Islet precursor cell (in vitro differentiated cells): ENCODE data around the gene MAN1C1.

Source experiments
- DNase-seq: peaks from one replicate; pipeline ENCODE4 v3.0.0-alpha.2; 2018

The MAN1C1 gene

DNA sequence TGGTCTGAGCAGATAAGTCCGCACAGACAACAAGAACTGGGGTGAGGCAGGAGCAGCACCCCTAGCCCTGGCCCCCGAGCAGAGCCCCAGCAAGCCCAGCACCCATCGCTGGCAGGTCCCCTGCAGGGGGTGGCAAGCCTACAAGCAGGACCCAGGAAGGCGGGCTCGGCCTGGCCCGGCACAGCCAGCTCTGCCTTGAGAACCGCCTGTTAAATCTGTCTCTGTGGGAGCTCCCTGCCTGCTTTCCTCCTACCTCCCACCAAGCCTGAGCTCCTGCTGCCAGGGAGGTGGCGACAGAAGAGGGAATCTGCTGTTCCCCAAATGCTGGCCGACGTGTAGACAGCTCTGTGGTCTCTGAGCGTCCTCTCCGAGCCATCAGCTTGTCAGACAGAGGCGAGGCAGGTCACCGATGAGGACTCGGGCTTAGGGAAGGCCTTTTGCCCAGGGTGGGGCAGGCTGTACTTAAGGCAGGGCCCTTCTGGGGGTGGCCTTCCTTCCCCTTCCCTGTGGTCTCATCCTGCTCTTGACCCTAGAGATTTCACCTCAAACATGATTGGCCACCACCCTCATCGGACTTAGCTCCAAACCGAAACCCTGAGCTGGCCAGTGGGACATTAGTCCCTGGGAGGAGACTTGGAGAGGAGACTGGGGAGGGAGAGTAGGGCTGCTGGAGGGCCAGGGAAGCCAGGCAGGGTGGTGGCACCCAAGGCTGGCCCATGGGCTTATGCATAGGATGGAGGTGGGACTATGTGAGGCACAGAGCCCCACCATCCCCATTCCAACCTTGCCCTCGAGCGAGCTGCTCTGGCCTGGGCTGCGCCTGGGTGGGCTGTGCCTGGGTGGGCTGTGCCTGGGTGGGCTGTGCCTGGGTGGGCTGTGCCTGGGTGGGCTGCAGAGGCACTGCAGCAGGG lies 191.1 kb downstream of the MAN1C1 start:
- DNase-seq = no peak

GRCh38 chr1:25808481-25809244 lies 192.1 kb downstream of the MAN1C1 start:
- peak; percentile 50 for DNase-seq

DNA sequence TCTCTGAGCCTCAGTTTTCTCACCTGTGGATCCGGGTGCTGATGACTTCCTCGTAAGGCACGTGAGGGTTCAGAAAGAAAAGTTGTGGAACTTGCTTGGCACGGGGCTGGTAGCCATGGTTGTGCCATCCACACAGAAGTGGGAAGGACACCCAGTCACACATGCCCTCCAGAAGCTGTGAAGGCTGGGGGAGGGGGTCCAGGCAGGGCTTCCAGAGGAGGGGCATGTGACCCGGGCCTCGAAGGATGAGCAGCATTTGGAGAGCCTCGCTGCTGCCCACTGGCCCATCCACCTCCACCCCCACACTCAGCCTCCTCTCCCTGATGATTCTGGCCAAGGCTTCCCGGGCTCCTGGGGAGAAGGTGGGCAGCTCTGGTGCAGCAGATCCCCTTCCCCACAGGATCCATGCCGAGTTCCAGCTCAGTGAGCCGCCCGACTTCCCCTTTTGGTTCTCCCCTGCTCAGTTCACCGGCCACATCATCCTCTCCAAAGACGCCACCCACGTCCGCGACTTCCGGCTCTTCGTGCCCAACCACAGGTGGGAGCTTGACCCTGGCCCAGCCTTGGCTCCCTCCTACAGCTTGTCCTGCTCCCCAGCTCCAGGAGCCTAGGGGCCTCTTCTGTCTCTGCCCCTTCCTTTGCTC lies 192.8 kb downstream of the MAN1C1 start:
- DNase-seq = peak; percentile 40

GRCh38 chr1:25809929-25810328 lies 193.3 kb downstream of the MAN1C1 start:
- peak; percentile 55 for DNase-seq

DNA sequence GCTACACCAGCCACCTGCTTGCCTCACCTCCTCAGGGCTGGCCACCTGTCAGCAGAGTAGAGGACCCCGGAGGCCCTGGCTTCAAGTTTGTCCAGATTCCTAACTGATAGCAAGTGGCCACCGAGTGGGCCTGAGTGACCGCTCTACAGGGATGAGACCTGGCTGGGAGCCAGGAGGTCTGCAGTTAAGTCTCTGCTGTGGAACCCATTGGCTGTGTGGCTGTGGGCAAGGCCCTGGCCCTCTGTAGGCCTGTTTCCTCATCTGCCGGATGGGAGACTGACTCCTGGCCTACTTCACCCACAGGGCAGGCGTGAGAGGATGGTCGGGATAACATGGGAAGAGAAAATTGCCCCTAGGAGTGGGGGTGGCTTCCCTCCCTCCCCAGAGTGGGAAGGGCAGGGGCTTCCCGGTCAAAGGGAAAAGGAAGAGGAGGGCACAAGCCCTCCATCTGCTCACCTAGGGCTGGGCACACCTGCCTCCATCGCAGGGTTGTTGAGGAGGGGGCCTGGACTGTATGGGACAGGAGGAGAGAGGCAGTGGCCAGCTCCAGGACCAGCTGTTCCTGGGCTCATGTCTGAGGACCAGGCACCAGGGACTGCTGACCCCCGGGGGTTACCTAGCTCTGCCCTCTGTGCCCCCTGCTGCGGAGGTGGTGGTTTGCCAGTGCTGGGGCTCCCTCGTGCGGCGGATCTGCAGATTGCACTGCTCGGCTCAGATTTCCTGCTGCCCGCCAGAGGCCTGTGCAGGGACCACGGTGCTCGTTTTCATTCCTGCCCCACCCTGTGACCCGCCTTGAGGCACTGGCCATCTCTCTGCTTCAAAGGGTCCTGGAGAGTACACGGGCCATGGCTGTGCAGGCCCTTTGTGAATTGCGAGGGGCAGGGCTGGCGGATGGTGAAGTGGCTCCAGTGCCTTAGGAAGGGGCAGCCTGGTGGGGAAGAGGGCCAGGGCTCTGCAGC lies 194.0 kb downstream of the MAN1C1 start:
- peak; percentile 88 for DNase-seq

DNA sequence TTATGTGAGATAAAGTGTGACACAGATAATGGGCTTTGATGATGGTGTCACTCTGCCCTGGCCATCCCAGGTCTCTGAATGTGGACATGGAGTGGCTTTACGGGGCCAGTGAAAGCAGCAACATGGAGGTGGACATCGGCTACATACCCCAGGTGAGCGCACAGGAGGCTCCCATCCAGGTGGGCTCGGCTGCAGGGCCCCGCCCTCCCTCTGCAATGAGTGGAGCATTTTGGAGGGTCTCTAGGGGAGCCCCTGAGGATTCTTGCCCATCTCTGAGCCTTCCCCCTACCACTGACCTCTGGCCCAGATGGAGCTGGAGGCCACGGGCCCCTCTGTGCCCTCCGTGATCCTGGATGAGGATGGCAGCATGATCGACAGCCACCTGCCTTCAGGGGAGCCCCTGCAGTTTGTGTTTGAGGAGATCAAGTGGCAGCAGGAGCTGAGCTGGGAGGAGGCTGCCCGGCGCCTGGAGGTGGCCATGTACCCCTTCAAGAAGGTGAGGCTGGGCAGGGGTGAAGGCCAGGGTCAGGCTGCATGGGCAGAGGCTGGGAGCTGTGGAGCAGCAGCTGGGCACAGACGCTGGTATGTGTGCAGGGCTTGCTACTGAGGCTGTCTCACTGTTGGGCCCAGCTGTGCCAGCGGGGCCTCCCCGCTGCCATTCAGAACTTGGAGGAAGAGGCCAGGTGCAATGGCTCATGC lies 194.9 kb downstream of the MAN1C1 start:
- no peak for DNase-seq

GRCh38 chr1:25813071-25813733 lies 196.6 kb downstream of the MAN1C1 start:
- no peak for DNase-seq

DNA sequence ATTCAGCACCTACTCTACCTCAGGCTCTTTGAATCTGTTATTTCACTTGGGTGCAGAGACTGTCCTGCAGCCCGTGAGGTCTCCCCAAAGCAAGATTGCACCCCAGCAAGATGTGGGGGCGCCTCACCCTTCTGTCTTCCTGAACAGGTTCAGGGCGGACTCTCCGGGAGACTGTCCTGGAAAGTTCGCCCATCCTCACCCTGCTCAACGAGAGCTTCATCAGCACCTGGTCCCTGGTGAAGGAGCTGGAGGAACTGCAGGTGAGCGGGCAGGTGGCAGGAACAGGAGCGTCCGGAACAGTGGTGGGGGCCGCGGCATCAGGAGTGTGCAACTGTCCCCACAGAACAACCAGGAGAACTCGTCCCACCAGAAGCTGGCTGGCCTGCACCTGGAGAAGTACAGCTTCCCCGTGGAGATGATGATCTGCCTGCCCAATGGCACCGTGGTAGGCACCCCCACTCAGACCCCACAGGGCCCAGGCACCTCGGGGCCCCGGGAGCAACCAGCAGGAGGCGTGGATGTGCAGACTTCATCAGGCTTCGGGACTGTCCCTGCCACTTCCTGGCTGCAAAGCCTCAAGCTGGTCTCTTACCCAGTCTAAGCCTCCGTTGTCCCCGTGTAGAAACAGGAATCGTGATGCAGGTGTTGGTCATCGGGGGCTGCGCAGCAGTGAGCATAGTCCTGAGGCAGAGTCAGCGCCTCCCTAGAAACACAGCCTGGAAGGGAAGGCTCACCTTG lies 197.3 kb downstream of the MAN1C1 start:
- DNase-seq = peak; percentile 45

DNA sequence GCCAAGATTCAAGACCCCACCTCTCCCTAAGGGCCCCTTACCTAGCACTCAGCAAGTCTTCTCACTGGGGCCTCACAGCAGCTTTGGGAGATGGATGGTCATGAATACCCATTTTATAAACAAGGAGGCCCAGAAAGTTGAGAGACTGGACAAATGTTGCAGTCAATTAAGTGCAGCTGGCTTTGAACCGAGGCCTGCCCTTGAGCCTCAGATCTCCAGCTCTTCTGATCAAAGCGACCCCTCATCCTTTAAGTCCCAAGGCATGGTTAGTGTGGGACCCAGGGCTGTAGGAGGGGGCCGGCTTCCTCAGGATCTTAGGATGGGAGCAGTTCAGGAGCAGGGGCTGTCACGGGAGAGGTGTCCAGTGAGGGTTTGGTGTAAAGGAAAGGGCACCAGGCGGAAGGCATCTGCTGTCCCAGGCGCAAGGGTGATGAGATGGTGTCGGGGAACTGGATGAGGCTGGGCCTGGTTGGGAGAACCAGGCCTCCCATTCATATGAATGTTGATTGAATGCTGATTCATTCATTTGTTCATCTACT lies 198.0 kb downstream of the MAN1C1 start:
- DNase-seq = peak; percentile 37

- peak; percentile 43 for DNase-seq
Measured at GRCh38 chr1:25815208-25816111, 198.9 kb downstream of the MAN1C1 start.

GRCh38 chr1:25816112-25816718 lies 199.6 kb downstream of the MAN1C1 start:
- DNase-seq = no peak

GRCh38 chr1:25817840-25818501 lies 201.4 kb downstream of the MAN1C1 start:
- peak; percentile 81 for DNase-seq

DNA sequence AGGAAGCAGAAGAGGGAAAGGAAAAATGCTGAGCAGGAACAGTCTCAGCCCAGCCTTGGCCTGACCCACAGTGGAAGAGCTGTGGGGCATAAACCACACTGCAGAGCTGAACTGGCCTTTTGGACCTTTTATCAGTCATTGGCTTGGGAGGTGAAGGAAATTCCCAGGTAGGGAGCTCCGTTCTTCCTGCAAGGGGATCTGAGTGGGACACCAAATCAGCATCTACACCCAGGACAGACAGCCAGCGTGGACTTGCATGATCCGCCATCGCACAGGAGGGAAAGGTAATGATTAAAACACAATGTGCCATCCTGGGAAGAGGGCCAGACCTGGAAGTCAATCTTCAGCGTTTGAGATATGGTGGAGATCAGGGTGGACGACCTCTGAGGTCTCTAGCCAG lies 202.0 kb downstream of the MAN1C1 start:
- DNase-seq = peak; percentile 50

- peak; percentile 95 for DNase-seq
Measured at GRCh38 chr1:25819491-25820246, 203.1 kb downstream of the MAN1C1 start, which contains the start of gene MTFR1L. TSS of gene MTFR1L (plus strand) at chr1:25819954. CDS start at chr1:25823105, 3,151 bp downstream.

DNA sequence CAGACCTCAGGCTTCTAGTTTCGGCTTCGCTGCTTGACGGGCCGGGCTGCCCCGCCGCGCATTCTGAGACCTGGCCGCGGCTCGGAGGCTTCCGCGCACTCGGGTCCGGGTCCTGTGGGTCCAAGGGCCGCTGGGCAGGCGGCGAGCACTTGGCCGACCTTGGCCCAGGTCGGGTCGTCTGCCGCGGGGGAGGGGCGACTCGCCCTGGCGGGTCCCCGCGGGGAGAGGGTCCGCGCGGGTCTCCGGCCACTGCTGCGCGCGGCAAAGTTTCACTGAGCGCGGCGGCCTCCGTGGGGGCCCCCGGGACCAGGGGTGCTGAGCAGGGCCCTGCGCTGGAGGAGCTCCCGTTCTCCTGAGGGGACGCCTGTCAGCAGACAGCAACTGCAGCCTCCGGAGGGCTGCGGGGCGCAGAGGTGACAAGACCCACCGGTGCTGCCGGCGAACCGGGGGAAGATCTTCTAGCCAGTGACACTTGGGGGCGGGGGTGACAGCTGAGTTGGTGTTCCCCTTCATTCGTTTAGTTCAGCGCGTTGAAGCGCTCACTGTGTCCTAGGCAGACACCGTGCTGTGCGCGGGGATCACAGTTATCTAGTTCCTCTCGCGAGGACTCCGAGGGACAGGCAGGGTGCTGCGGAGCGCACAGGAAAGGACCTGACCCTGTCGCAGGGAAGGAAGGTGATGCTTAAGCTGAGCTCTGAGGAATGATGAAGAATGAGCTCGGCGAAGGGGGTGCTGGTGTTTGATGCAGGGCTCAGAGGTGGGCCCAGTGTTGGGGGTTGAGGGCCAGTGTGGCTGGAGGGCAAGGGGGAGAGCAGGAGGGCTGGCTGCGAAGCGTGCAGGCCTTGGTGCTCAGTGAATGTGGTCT lies 203.9 kb downstream of the MAN1C1 start:
- DNase-seq = peak; percentile 89

DNA sequence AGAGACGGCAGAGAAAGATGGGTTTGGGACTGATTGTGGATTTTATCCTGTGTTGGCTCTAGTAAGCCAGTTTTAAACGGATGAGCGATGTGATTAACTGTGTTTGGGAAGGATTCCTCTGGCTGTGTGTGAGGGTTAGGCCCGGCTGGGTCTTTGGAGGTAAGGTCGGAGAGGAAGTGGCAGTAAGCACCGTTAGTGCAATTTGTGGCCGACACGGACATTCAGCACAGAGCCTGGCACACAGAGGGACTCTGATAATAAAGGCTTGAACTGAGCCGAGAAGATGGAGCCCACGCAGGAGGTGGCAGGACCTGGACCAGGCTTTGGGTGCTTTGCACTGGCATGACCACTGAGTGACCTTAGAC lies 204.5 kb downstream of the MAN1C1 start:
- no peak for DNase-seq
